WTC11 (cell line): ENCODE measurements around the gene SLC22A12. TPM values are rescaled to one million over a fixed set of nuclear protein-coding genes. Genes with fewer than 3 reads are reported as not detected.

ENCODE experiments used
- ATAC-seq: fragments of 200-7000 bp; cut with Tn5 transposase; 2 replicates; pipeline ENCODE4 v1.10.0; 2021; ENCODE audit warnings: mild to moderate bottlenecking, moderate library complexity
- CTCF ChIA-PET: fragments of 300-600 bp; sonication (Branson Sonifier 250); formaldehyde crosslinking; loops from one replicate; lab custom pipeline; 2021; ENCODE audit warnings: antibody characterized with exemption; lab: Charles Lee
- POLR2A ChIA-PET: fragments of 350-600 bp; sonication (Branson Sonifier 250); formaldehyde crosslinking; loops from one replicate; lab custom pipeline; 2021; ENCODE audit warnings: antibody characterized with exemption; lab: Charles Lee
- DNase-seq: peaks from one replicate; pipeline ENCODE4 v3.0.0; 2021; ENCODE audit warnings: low spot score
- H3K27ac Mint-ChIP-seq: 2 replicates; pipeline ENCODE4 v1.8.0; 2021; ENCODE audit warnings: mixed read lengths
- H3K27me3 Mint-ChIP-seq: 2 replicates; pipeline ENCODE4 v1.8.0; 2021; ENCODE audit warnings: low read depth, mild to moderate bottlenecking, moderate library complexity, mixed read lengths
- H3K36me3 Mint-ChIP-seq: 2 replicates; pipeline ENCODE4 v1.8.0; 2021; ENCODE audit warnings: mixed read lengths
- H3K4me1 Mint-ChIP-seq: 2 replicates; pipeline ENCODE4 v1.8.0; 2022; ENCODE audit warnings: mixed read lengths
- H3K4me3 Mint-ChIP-seq: 2 replicates; pipeline ENCODE4 v1.8.0; 2021; ENCODE audit warnings: mild to moderate bottlenecking, moderate library complexity, mixed read lengths
- H3K9me3 Mint-ChIP-seq: 2 replicates; pipeline ENCODE4 v1.8.0; 2021; ENCODE audit warnings: mixed read lengths
- CDX4 ChIP-seq: fragments of 250-450 bp; sonication (Bioruptor Pico); IDR thresholded peaks from 2 replicates; pipeline ENCODE4 v1.9.0; 2021; ENCODE audit warnings: moderate library complexity, mild to moderate bottlenecking, inconsistent platforms, borderline replicate concordance
- CREB1 ChIP-seq: sonication (generic); formaldehyde crosslinking; IDR thresholded peaks from 2 replicates; pipeline ENCODE4 v1.8.0; 2023; ENCODE audit warnings: mild to moderate bottlenecking, missing genetic modification reagents
- E2F4 ChIP-seq: sonication (generic); formaldehyde crosslinking; IDR thresholded peaks from 2 replicates; pipeline ENCODE4 v1.8.1; 2022; ENCODE audit warnings: low read depth, mild to moderate bottlenecking, moderate library complexity, missing genetic modification reagents, borderline replicate concordance
- ELF4 ChIP-seq: sonication (generic); formaldehyde crosslinking; IDR thresholded peaks from 2 replicates; pipeline ENCODE4 v1.8.1; 2022; ENCODE audit warnings: low read depth, mild to moderate bottlenecking, moderate library complexity, missing genetic modification reagents
- FOXJ3 ChIP-seq: sonication (generic); formaldehyde crosslinking; IDR thresholded peaks from 2 replicates; pipeline ENCODE4 v1.9.0; 2021; ENCODE audit warnings: missing genetic modification reagents, mild to moderate bottlenecking, borderline replicate concordance
- KAT7 ChIP-seq: sonication (generic); formaldehyde crosslinking; IDR thresholded peaks from 2 replicates; pipeline ENCODE4 v1.8.1; 2023; ENCODE audit warnings: missing genetic modification reagents, mild to moderate bottlenecking, borderline replicate concordance
- MAX ChIP-seq: sonication (generic); formaldehyde crosslinking; IDR thresholded peaks from 2 replicates; pipeline ENCODE4 v1.8.0; 2022; ENCODE audit warnings: mild to moderate bottlenecking, missing genetic modification reagents
- NFE2L1 ChIP-seq: sonication (generic); formaldehyde crosslinking; IDR thresholded peaks from 2 replicates; pipeline ENCODE4 v1.8.1; 2023; ENCODE audit warnings: missing genetic modification reagents
- NFYB ChIP-seq: sonication (generic); formaldehyde crosslinking; conservative IDR thresholded peaks from 2 replicates; pipeline ENCODE4 v1.8.0; 2022; ENCODE audit warnings: low read depth, missing genetic modification reagents
- RORB ChIP-seq: fragments of 250-450 bp; sonication (Bioruptor Pico); IDR thresholded peaks from 2 replicates; pipeline ENCODE4 v1.9.0; 2021; ENCODE audit warnings: mild to moderate bottlenecking
- SOX15 ChIP-seq: fragments of 250-450 bp; sonication (Bioruptor Pico); IDR thresholded peaks from 2 replicates; pipeline ENCODE4 v1.9.0; 2021; ENCODE audit warnings: mild to moderate bottlenecking
- TEAD1 ChIP-seq: sonication (generic); formaldehyde crosslinking; IDR thresholded peaks from 2 replicates; pipeline ENCODE4 v1.8.0; 2022; ENCODE audit warnings: mild to moderate bottlenecking, missing genetic modification reagents
- USF2 ChIP-seq: sonication (generic); formaldehyde crosslinking; IDR thresholded peaks from 2 replicates; pipeline ENCODE4 v1.8.1; 2023; ENCODE audit warnings: mild to moderate bottlenecking, missing genetic modification reagents, moderate library complexity
- ZNF121 ChIP-seq: sonication (generic); formaldehyde crosslinking; IDR thresholded peaks from 2 replicates; pipeline ENCODE4 v1.8.0; 2023; ENCODE audit warnings: missing genetic modification reagents
- ZNF219 ChIP-seq: sonication (generic); formaldehyde crosslinking; IDR thresholded peaks from 2 replicates; pipeline ENCODE4 v1.8.0; 2023; ENCODE audit warnings: missing genetic modification reagents, mild to moderate bottlenecking, borderline replicate concordance
- ZNF281 ChIP-seq: sonication (generic); formaldehyde crosslinking; IDR thresholded peaks from 2 replicates; pipeline ENCODE4 v1.8.0; 2023; ENCODE audit warnings: mild to moderate bottlenecking, missing genetic modification reagents
- ZNF512 ChIP-seq: sonication (generic); formaldehyde crosslinking; IDR thresholded peaks from 2 replicates; pipeline ENCODE4 v1.8.1; 2022; ENCODE audit warnings: missing genetic modification reagents, borderline replicate concordance
- ZNF532 ChIP-seq: fragments of 250-450 bp; sonication (Bioruptor Pico); IDR thresholded peaks from 2 replicates; pipeline ENCODE4 v1.9.0; 2021; ENCODE audit warnings: mild to moderate bottlenecking, borderline replicate concordance
- total RNA-seq: library from RNA; stranded (reverse); gene quantifications from 3 replicates; pipeline ENCODE4 v1.2.3, GENCODE V29; 2021

SLC22A12 gene
- total RNA-seq, 1 experiment from 2014 or later = not detected

GRCh38 chr11:64643920-64644646 lies 53.1 kb downstream of the SLC22A12 start:
- CTCF ChIA-PET = interaction anchor here (0.7 to 5.5 kb wide), 23 partner anchors 8 to 327 kb away, joined by 3 to 72 read pairs (median 4); partner anchors contain the start of genes NRXN2, PRDX5 and TRMT112
- Mint-ChIP-seq H3K4me1 (peaks cover 21% of the 10 kb centered on the region), H3K4me3 (peak overlapping the region; percentile 80), H3K27ac (no peak overlapping the region), H3K27me3 (peaks cover 44% of the 10 kb centered on the region), H3K9me3 (no peaks in the 10 kb centered on the region), H3K36me3 (no peaks in the 10 kb centered on the region)
- peak; percentile 33 for DNase-seq
- POLR2A ChIA-PET = interaction anchor here (0.6 to 2.3 kb wide), 3 partner anchors 14 to 61 kb away, joined by 3 to 8 read pairs (median 5); no protein-coding TSS in a partner anchor
- peak; percentile 3; the same call in 1 of the 2 replicates for ATAC-seq
- TF ChIP-seq ZNF512 (CRISPR knock-in tag) = no peak
- TF ChIP-seq ZNF219 (CRISPR knock-in tag) = no peak
- no peak for TF ChIP-seq ZNF532
- TF ChIP-seq ZNF121 (CRISPR knock-in tag) = no peak
- no peak for TF ChIP-seq USF2 (CRISPR knock-in tag)
- TF ChIP-seq CREB1 (CRISPR knock-in tag) = 0 out of 2 replicates have a peak, but pooled peaks have one; percentile 25
- TF ChIP-seq RORB (CRISPR knock-in tag) = no peak
- no peak for TF ChIP-seq CDX4
- no peak for TF ChIP-seq KAT7 (CRISPR knock-in tag)
- no peak for TF ChIP-seq E2F4 (CRISPR knock-in tag)
- no peak for TF ChIP-seq ELF4 (CRISPR knock-in tag)
- TF ChIP-seq ZNF281 (CRISPR knock-in tag) = peak; percentile 63; the same call in 1 of the 2 replicates
- no peak for TF ChIP-seq SOX15 (CRISPR knock-in tag)
- no peak for TF ChIP-seq TEAD1 (CRISPR knock-in tag)
- TF ChIP-seq NFE2L1 (CRISPR knock-in tag) = no peak
- peak; percentile 17; the same call in 1 of the 2 replicates for TF ChIP-seq MAX (CRISPR knock-in tag)
- no peak for TF ChIP-seq NFYB (CRISPR knock-in tag)
- no peak for TF ChIP-seq FOXJ3 (CRISPR knock-in tag)
